ENCODE data around the gene XYLT1. TPM values are rescaled to one million over a fixed set of nuclear protein-coding genes. Genes with fewer than 3 reads are reported as not detected.

Gene XYLT1
- total and polyA plus RNA-seq, 7 donors = 0.67 to 2.5 (median 1.7) TPM

DNA sequence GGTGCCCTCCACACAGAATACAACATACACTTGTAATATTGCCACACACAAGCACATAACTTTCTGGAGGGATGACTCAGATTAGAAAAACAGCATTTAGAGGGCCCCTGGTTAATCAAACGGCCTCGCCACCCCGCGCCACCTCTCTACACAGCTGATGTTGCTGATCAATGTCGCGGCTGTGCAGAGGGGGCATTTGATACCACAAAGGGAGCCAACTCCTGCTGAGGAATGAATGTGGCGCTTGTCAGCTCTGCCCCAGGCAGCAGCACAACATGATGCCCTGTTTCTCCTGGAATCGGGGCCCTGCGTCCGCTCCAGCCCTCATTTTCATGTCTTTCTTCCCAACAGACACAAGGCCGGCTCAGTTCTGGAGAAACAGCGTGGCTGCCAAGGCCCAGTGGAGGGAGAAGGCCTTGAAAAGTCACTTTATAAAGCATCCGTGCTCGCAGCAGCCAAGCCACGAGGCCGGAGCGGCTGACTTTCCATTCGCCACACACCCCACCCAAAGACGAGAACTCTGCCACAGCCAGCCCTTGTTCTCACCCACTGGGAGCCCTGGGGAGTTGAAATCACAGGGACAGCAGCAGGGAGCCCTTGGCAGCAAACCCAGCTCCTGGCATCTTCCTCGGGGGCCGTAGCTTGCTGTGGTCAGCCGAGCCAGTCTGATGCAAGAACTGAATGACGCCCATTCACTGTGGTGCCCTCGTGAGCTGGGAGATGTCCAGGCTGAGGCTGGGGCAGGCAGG, 65.6 kb downstream of the XYLT1 start:
- TF ChIP-seq CTCF (IDR thresholded peaks at IDR 0.05) = no peak
- intact Hi-C loops (cut with DNase I) = no loop called here
- no peaks in the 10 kb centered on the region for H3K36me3 ChIP-seq (ENCODE audit: insufficient read depth in 1 of 2, low read depth in 1 of 2)
- ATAC-seq = peak; percentile 82 to 92 (median 90)
- 23 to 33% (median 29%) methylated on average over 24 of the region's 24 CpGs for WGBS, 3 donors
- H3K4me3 ChIP-seq = peak overlapping the region; percentile 44
- H3K27me3 ChIP-seq (ENCODE audit: insufficient read depth in 3 of 3, low read length in 2 of 3) = no peaks in the 10 kb centered on the region
- peak overlapping the region; percentile 69 for H3K27ac ChIP-seq
- peaks cover 9% of the 10 kb centered on the region for H3K4me1 ChIP-seq
- peak; percentile 77 to 89 for DNase-seq
- no peaks in the 10 kb centered on the region for H3K9me3 ChIP-seq

- intact Hi-C loops (cut with DNase I) = no loop called here
- TF ChIP-seq CTCF (IDR thresholded peaks at IDR 0.05) = no peak
- 88 to 93% (median 93%) methylated on average over 9 of the region's 9 CpGs for WGBS, 3 donors
- H3K36me3 ChIP-seq (ENCODE audit: insufficient read depth in 1 of 2, low read depth in 1 of 2) = no peaks in the 10 kb centered on the region
- no peak overlapping the region for H3K4me3 ChIP-seq
- H3K9me3 ChIP-seq = no peaks in the 10 kb centered on the region
- no peak for ATAC-seq
- no peak for DNase-seq
- no peak overlapping the region for H3K27ac ChIP-seq
- peaks cover 9% of the 10 kb centered on the region for H3K4me1 ChIP-seq
- H3K27me3 ChIP-seq (ENCODE audit: insufficient read depth in 3 of 3, low read length in 2 of 3) = no peaks in the 10 kb centered on the region
These were observed 66.8 kb downstream of the XYLT1 start for GRCh38 chr16:17403859-17404545.

- intact Hi-C loops (cut with DNase I) = no loop called here
- H3K4me1 ChIP-seq = peaks cover 9% of the 10 kb centered on the region
- no peak for TF ChIP-seq CTCF (IDR thresholded peaks at IDR 0.05)
These were observed 67.5 kb downstream of the XYLT1 start for GRCh38 chr16:17403156-17403809.

DNA sequence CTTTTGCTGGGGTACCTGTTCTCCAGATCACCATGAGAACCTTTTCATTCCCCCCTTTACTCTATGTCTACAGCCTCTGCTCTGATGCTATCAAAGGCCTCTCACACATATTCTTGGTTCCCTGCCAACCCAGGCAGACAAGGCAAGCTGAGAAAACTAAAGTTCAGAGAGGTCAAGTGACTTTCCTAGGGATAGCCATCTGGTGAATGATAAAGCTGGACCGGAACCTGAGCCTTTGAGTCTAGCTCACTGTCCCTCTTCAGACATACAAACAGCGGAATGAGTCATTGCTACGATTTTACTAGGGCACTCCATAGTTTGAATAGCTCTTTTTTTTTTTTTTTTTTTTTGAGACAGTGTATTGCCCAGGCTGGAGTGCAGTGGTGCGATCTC, 73.3 kb downstream of the XYLT1 start:
- H3K27me3 ChIP-seq (ENCODE audit: insufficient read depth in 3 of 3, low read length in 2 of 3) = no peaks in the 10 kb centered on the region
- ATAC-seq (peak in 2 of 4 donors; percentile 37 to 51), DNase-seq (no peak)
- H3K4me1 ChIP-seq = no peaks in the 10 kb centered on the region
- 61 to 76% (median 72%) methylated on average over 4 of the region's 4 CpGs for WGBS, 3 donors
- H3K36me3 ChIP-seq (ENCODE audit: insufficient read depth in 1 of 2, low read depth in 1 of 2) = no peaks in the 10 kb centered on the region
- H3K4me3 ChIP-seq = no peak overlapping the region
- TF ChIP-seq CTCF (IDR thresholded peaks at IDR 0.05) = no peak
- intact Hi-C loops (cut with DNase I) = no loop called here
- H3K27ac ChIP-seq = no peak overlapping the region
- no peaks in the 10 kb centered on the region for H3K9me3 ChIP-seq

More at GRCh38 chr16:17403156-17403809, 67.5 kb downstream of the XYLT1 start:
- WGBS, 3 donors = 88 to 90% (median 89%) methylated on average over 10 of the region's 10 CpGs
- H3K36me3 ChIP-seq (ENCODE audit: insufficient read depth in 1 of 2, low read depth in 1 of 2) = no peaks in the 10 kb centered on the region
- DNase-seq (no peak), ATAC-seq (no peak)
- no peaks in the 10 kb centered on the region for H3K27me3 ChIP-seq (ENCODE audit: insufficient read depth in 3 of 3, low read length in 2 of 3)
- H3K4me3 ChIP-seq = no peak overlapping the region
- H3K27ac ChIP-seq = no peak overlapping the region
- H3K9me3 ChIP-seq = no peaks in the 10 kb centered on the region

All from psoas muscle (tissue), 8 donors.